ENCODE measurements around the gene OR2M3. TPM values are rescaled to one million over a fixed set of nuclear protein-coding genes. Genes with fewer than 3 reads are reported as not detected.

The OR2M3 gene
- total RNA-seq, 1 donor from 2014 or later = not detected

Other genes with a start within 250 kb of the OR2M3 start
- not detected for gene OR2L8, start 248.4 kb upstream of the OR2M3 start, total RNA-seq
- gene OR2AK2, start 232.0 kb upstream of the OR2M3 start, total RNA-seq = not detected
- not detected for gene OR2L5, start 183.6 kb upstream of the OR2M3 start, total RNA-seq
- gene OR2L2, start 167.2 kb upstream of the OR2M3 start, total RNA-seq = not detected
- not detected for gene OR2L3, start 150.4 kb upstream of the OR2M3 start, total RNA-seq
- not detected for gene OR2L13, start 102.1 kb upstream of the OR2M3 start, total RNA-seq
- gene OR2M5, start 52.1 kb upstream of the OR2M3 start, total RNA-seq = not detected
- not detected for gene OR2M2, start 22.4 kb upstream of the OR2M3 start, total RNA-seq
- not detected for gene OR2M4, start 34.2 kb downstream of the OR2M3 start, total RNA-seq
- not detected for gene OR2T33, start 80.7 kb downstream of the OR2M3 start, total RNA-seq
- gene OR2T12, start 106.2 kb downstream of the OR2M3 start, total RNA-seq = not detected
- gene OR2M7, start 127.3 kb downstream of the OR2M3 start, total RNA-seq = not detected
- not detected for gene OR14C36, start 151.5 kb downstream of the OR2M3 start, total RNA-seq
- not detected for gene OR2T4, start 164.4 kb downstream of the OR2M3 start, total RNA-seq
- gene OR2T6, start 178.5 kb downstream of the OR2M3 start, total RNA-seq = not detected
- not detected for gene OR2T1, start 205.8 kb downstream of the OR2M3 start, total RNA-seq
- not detected for gene OR2T2, start 248.4 kb downstream of the OR2M3 start, total RNA-seq

Data from Right ventricle myocardium inferior (tissue), 1 donor.